H1 (cell line): ENCODE measurements around the gene PSMC5. TPM values are rescaled to one million over a fixed set of nuclear protein-coding genes. Genes with fewer than 3 reads are reported as not detected.

Source experiments
- CTCF ChIA-PET: fragments of 300-600 bp; sonication (Branson Sonifier 250); formaldehyde crosslinking; loops from one replicate; lab custom pipeline; 2021; ENCODE audit not compliant: partially characterized antibody; lab: Charles Lee
- POLR2A ChIA-PET: fragments of 300-600 bp; sonication (Branson Sonifier 250); formaldehyde crosslinking; loops from one replicate; lab custom pipeline; 2021; ENCODE audit warnings: inconsistent platforms; ENCODE audit not compliant: partially characterized antibody; lab: Charles Lee
- DNase-seq, 2 experiments: peaks; one replicate each; pipeline versions ENCODE4 v3.0.0 to v3.0.0-alpha.2; 2010 to 2022; ENCODE audit warnings: low spot score in 2 of 2, low read depth in 1 of 2, mixed read lengths in 1 of 2
- FAIRE-seq: peaks from 2 replicates; lab custom pipeline; 2011; peaks lifted over from hg19 to GRCh38; lab: Jason Lieb, UNC
- H2AFZ ChIP-seq: 2 replicates; pipeline ENCODE4 v1.8.1; 2012; ENCODE audit warnings: low read length, inconsistent platforms
- H2AK5ac ChIP-seq: 2 replicates; pipeline ENCODE4 v1.6.1; 2013; ENCODE audit warnings: low read depth, low read length
- H2BK120ac ChIP-seq: replicated peaks from 2 replicates; pipeline ENCODE3; 2013; ENCODE audit warnings: low read depth, low read length, inconsistent platforms
- H2BK12ac ChIP-seq: 2 replicates; pipeline ENCODE4 v1.6.1; 2013; ENCODE audit warnings: low read depth, low read length
- H2BK15ac ChIP-seq: 2 replicates; pipeline ENCODE4 v1.6.1; 2013; ENCODE audit warnings: low read length
- H2BK20ac ChIP-seq: 2 replicates; pipeline ENCODE4 v1.6.1; 2013; ENCODE audit warnings: low read length
- H2BK5ac ChIP-seq: 2 replicates; pipeline ENCODE4 v1.6.1; 2013; ENCODE audit warnings: low read depth, low read length
- H3K14ac ChIP-seq: 2 replicates; pipeline ENCODE4 v1.6.1; 2013; ENCODE audit warnings: inconsistent platforms; ENCODE audit not compliant: insufficient read length
- H3K18ac ChIP-seq: 2 replicates; pipeline ENCODE4 v1.6.1; 2013; ENCODE audit warnings: low read length; ENCODE audit errors: extremely low read depth
- H3K23ac ChIP-seq: 2 replicates; pipeline ENCODE4 v1.6.1; 2013; ENCODE audit warnings: inconsistent platforms; ENCODE audit not compliant: insufficient read length
- H3K23me2 ChIP-seq: 2 replicates; pipeline ENCODE4 v1.6.1; 2013; ENCODE audit warnings: low read depth, low read length
- H3K27ac ChIP-seq: 2 replicates; pipeline ENCODE4 v1.6.1; 2011; ENCODE audit warnings: low read depth, low read length, inconsistent platforms
- H3K27me3 ChIP-seq, 4 experiments: replicated peaks in 1 of 4; 1 replicate in 1 of 4; 2 replicates in 3 of 4; pipeline versions ENCODE4 v1.6.1 to v1.8.1; 2011 to 2013; ENCODE audit warnings: low read length in 3 of 4, mild to moderate bottlenecking in 3 of 4, inconsistent platforms in 2 of 4, mixed read lengths in 2 of 4, moderate library complexity in 1 of 4; ENCODE audit not compliant: control insufficient read depth in 3 of 4, insufficient read depth in 3 of 4; ENCODE audit errors: extremely low read depth in 1 of 4
- H3K36me3 ChIP-seq, 4 experiments: 2 replicates each; pipeline versions ENCODE4 v1.6.1 to v1.8.1; 2011 to 2013; ENCODE audit warnings: mild to moderate bottlenecking in 4 of 4, low read length in 3 of 4, moderate library complexity in 2 of 4, control low read depth in 1 of 4, inconsistent platforms in 1 of 4; ENCODE audit not compliant: insufficient read depth in 4 of 4, control insufficient read depth in 2 of 4
- H3K4ac ChIP-seq: replicated peaks from 2 replicates; pipeline ENCODE3; 2013; ENCODE audit warnings: low read length, low read depth, mixed read lengths, inconsistent platforms; ENCODE audit not compliant: insufficient read length
- H3K4me1 ChIP-seq, 4 experiments: replicated peaks in 1 of 4; 1 replicate in 1 of 4; 2 replicates in 3 of 4; pipeline versions ENCODE4 v1.6.1 to v1.8.1; 2011 to 2013; ENCODE audit warnings: low read length in 3 of 4, inconsistent platforms in 2 of 4, mixed read lengths in 1 of 4; ENCODE audit not compliant: insufficient read depth in 4 of 4, control insufficient read depth in 3 of 4
- H3K4me2 ChIP-seq, 2 experiments: 2 replicates each; pipeline versions ENCODE4 v1.6.1 to v1.8.1; 2011 to 2013; ENCODE audit warnings: low read depth in 2 of 2, low read length in 2 of 2, control low read depth in 1 of 2, inconsistent platforms in 1 of 2, mild to moderate bottlenecking in 1 of 2; ENCODE audit not compliant: insufficient read depth in 1 of 2
- H3K4me3 ChIP-seq, 4 experiments: fragments of 200-600, 300-600 bp in 1 of 4; sonication (generic), shearing (Covaris generic), sonication (Bioruptor Twin) in 1 of 4; 2 replicates each; pipeline versions ENCODE4 v1.5.1 to v1.8.1; 2011 to 2016; ENCODE audit warnings: low read length in 4 of 4, low read depth in 3 of 4, control low read depth in 2 of 4, inconsistent platforms in 2 of 4, mild to moderate bottlenecking in 2 of 4, mixed read lengths in 1 of 4, moderate library complexity in 1 of 4; ENCODE audit not compliant: insufficient read depth in 2 of 4; ENCODE audit errors: extremely low read depth in 1 of 4
- H3K56ac ChIP-seq: replicated peaks from 2 replicates; pipeline ENCODE3; 2013; ENCODE audit warnings: low read depth, mild to moderate bottlenecking, mixed read lengths, low read length, inconsistent platforms; ENCODE audit not compliant: insufficient read length
- H3K79me1 ChIP-seq: 2 replicates; pipeline ENCODE4 v1.6.1; 2013; ENCODE audit warnings: low read depth, low read length, control low read depth
- H3K79me2 ChIP-seq, 2 experiments: 2 replicates each; pipeline versions ENCODE4 v1.6.1 to v1.8.1; 2012 to 2013; ENCODE audit warnings: low read length in 2 of 2, mild to moderate bottlenecking in 2 of 2, inconsistent platforms in 1 of 2; ENCODE audit not compliant: insufficient read depth in 2 of 2, control insufficient read depth in 1 of 2
- H3K9ac ChIP-seq, 4 experiments: replicated peaks in 1 of 4; 1 replicate in 1 of 4; 2 replicates in 3 of 4; pipeline versions ENCODE4 v1.6.1 to v1.8.1; 2011 to 2013; ENCODE audit warnings: low read depth in 3 of 4, low read length in 3 of 4, control low read depth in 2 of 4, mild to moderate bottlenecking in 2 of 4, moderate library complexity in 2 of 4, inconsistent platforms in 1 of 4; ENCODE audit errors: extremely low read depth in 1 of 4
- H3K9me3 ChIP-seq, 2 experiments: 2 replicates each; pipeline versions ENCODE4 v1.6.1 to v1.8.1; 2012 to 2013; ENCODE audit warnings: mild to moderate bottlenecking in 2 of 2, moderate library complexity in 2 of 2, control low read depth in 1 of 2, inconsistent platforms in 1 of 2, low read depth in 1 of 2, low read length in 1 of 2, mixed read lengths in 1 of 2; ENCODE audit not compliant: insufficient read depth in 2 of 2
- H4K20me1 ChIP-seq, 2 experiments: replicated peaks in 1 of 2; 2 replicates each; pipeline versions ENCODE3 to v1.8.1; 2011 to 2013; ENCODE audit warnings: inconsistent platforms in 2 of 2, low read length in 2 of 2, mild to moderate bottlenecking in 1 of 2; ENCODE audit not compliant: insufficient read depth in 2 of 2, control insufficient read depth in 1 of 2
- H4K5ac ChIP-seq: 2 replicates; pipeline ENCODE4 v1.6.1; 2013; ENCODE audit warnings: low read length, low read depth, mixed read lengths, inconsistent platforms; ENCODE audit not compliant: insufficient read length
- H4K8ac ChIP-seq: 2 replicates; pipeline ENCODE4 v1.8.0; 2013; ENCODE audit warnings: mild to moderate bottlenecking, moderate library complexity, low read length, inconsistent platforms; ENCODE audit not compliant: insufficient read depth; ENCODE audit errors: extremely low read depth
- H4K91ac ChIP-seq: replicated peaks from 2 replicates; pipeline ENCODE3; 2013; ENCODE audit warnings: low read length, mixed read lengths, inconsistent platforms; ENCODE audit not compliant: insufficient read length
- TCF12 ChIP-seq: IDR thresholded peaks from 2 replicates; pipeline ENCODE4 v1.6.1; 2011; ENCODE audit warnings: low read depth, mild to moderate bottlenecking, low read length
- TEAD4 ChIP-seq: IDR thresholded peaks from 2 replicates; pipeline ENCODE4 v1.6.1; 2012; ENCODE audit warnings: low read depth, low read length, inconsistent platforms, mixed read lengths
- WGBS, 2 experiments: shearing (Covaris generic) in 1 of 2; methylation state at CpG; one replicate each; pipeline versions ENCODE4 v1.1.6 to v1.1.7; 2013 to 2015; ENCODE audit warnings: low lambda C conversion rate in 2 of 2, mixed read lengths in 2 of 2, inconsistent platforms in 1 of 2, low coverage in 1 of 2, missing lambda C conversion rate in 1 of 2; ENCODE audit not compliant: insufficient replicate concordance in 2 of 2, insufficient coverage in 1 of 2, insufficient read length in 1 of 2; ENCODE audit errors: extremely low coverage in 1 of 2, missing lambda C conversion rate in 1 of 2; 5-methylcytosine and 5-hydroxymethylcytosine counted together
- polyA plus RNA-seq, 7 experiments: library from polyadenylated mRNA; depleted of rRNA in 3 of 7; stranded (reverse) in 5 of 7; unstranded in 2 of 7; fragments of >200 nt in 5 of 7; fragments of 200-250 nt in 2 of 7; gene quantifications; 1 replicate in 5 of 7; 2 replicates in 1 of 7; 4 replicates in 1 of 7; pipeline versions ENCODE4 v1.2.1 to v1.2.3, GENCODE V29; 2011 to 2013; ENCODE audit warnings: missing spikeins in 2 of 7, mixed read lengths in 2 of 7
- total RNA-seq: library from RNA; stranded (reverse); fragmentation: NEBNext Ultra II Directional; extraction: Animal tissue kit (Norgen Biotek cat#: 25700); gene quantifications from 2 replicates; pipeline ENCODE4 v1.2.1, GENCODE V29; 2021

The PSMC5 gene
- total and polyA plus RNA-seq, 2 of the 8 experiments (the other 6 are each of a cell fraction or from before 2014, with no cell fraction given) = 172 to 180 TPM

DNA sequence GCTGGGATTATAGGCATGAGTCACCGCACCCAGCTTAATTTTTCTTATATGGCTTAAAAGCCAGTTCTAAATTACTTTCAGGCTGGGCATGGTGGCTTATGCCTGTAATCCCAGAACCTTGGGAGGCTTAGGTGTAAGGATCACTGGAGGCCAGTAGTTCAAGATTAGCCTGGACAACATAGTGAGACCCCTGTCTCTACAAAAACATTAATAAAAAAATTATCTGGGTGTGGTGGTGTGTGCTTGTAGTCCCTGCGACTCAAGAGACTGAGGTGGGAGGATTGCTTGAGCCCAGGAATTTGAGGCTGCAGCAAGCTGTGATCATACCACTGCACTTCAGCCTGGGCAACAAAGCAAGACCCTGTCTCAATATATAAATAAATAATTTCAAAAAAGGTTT is 26.0 kb downstream of the PSMC5 start:
- H3K4me1 ChIP-seq = no peaks in the 10 kb centered on the region
- H4K91ac ChIP-seq = no peak overlapping the region
- peaks cover 2% of the 10 kb centered on the region for H3K23me2 ChIP-seq
- H3K4ac ChIP-seq = no peak overlapping the region
- H3K4me2 ChIP-seq = no peak overlapping the region
- H4K8ac ChIP-seq = no peak overlapping the region
- no peak overlapping the region for H4K5ac ChIP-seq
- ChIA-PET POLR2A (interaction anchor here (0.8 to 1.3 kb wide), 3 partner anchors 10 to 27 kb away, joined by 3 to 4 read pairs (median 3); partner anchors contain the start of gene PSMC5), CTCF (interaction anchor here (0.6 to 5.0 kb wide), 3 partner anchors 13 to 93 kb away, joined by 3 to 47 read pairs (median 4); no protein-coding TSS in a partner anchor)
- no peak overlapping the region for H3K14ac ChIP-seq
- no peak overlapping the region for H2BK12ac ChIP-seq
- WGBS, 2 experiments = 88% methylated on average over 2 of the region's 2 CpGs; no CpG with 5 or more reads in 1 of the 2 experiments
- H2BK5ac ChIP-seq = no peak overlapping the region
- H3K27ac ChIP-seq = no peak overlapping the region
- no peak for FAIRE-seq
- no peak overlapping the region for H3K9ac ChIP-seq
- no peak overlapping the region for H2BK20ac ChIP-seq
- H3K79me1 ChIP-seq = no peaks in the 10 kb centered on the region
- H2BK15ac ChIP-seq = no peak overlapping the region
- no peak overlapping the region for H3K4me3 ChIP-seq
- H3K23ac ChIP-seq = no peak overlapping the region
- peaks cover under 1 to 7% of the 10 kb centered on the region in 2 experiments; a peak in 3 of 4 replicates for H3K9me3 ChIP-seq
- H3K79me2 ChIP-seq = no peaks in the 10 kb centered on the region
- TF ChIP-seq TEAD4 = no peak
- TF ChIP-seq TCF12 = no peak
- no peak overlapping the region for H3K56ac ChIP-seq
- peaks cover 0 to 11% (median 9%) of the 10 kb centered on the region in 4 experiments; a peak in 5 of 7 replicates for H3K27me3 ChIP-seq
- DNase-seq = no peak
- no peaks in the 10 kb centered on the region for H4K20me1 ChIP-seq
- H3K18ac ChIP-seq = no peak overlapping the region
- no peak overlapping the region for H2AK5ac ChIP-seq
- H3K36me3 ChIP-seq = no peaks in the 10 kb centered on the region
- H2AFZ ChIP-seq = no peak overlapping the region
- H2BK120ac ChIP-seq = no peak overlapping the region
